MM.1S (cell line): ENCODE results near the gene DZIP1L.

Source experiments
- DNase-seq: peaks from one replicate; pipeline ENCODE4 v3.0.0-alpha.2; 2015
- H2AFZ ChIP-seq: fragments of 300-600 bp; sonication (generic); 2 replicates; pipeline ENCODE4 v1.6.0; 2016; ENCODE audit warnings: antibody characterized with exemption, low read length
- H3F3A ChIP-seq: fragments of 300-600 bp; sonication (generic); 2 replicates; pipeline ENCODE4 v1.6.1; 2016; ENCODE audit warnings: mild to moderate bottlenecking, antibody characterized with exemption, low read length, moderate library complexity, mixed read lengths; ENCODE audit not compliant: insufficient read depth
- H3K27ac ChIP-seq: fragments of 300-600 bp; sonication (generic); 2 replicates; pipeline ENCODE4 v1.5.1; 2016; ENCODE audit warnings: mild to moderate bottlenecking, low read length
- H3K27me3 ChIP-seq: fragments of 300-600 bp; sonication (generic); replicated peaks from 2 replicates; pipeline ENCODE4 v1.6.0; 2016; ENCODE audit warnings: low read length; ENCODE audit not compliant: insufficient read depth
- H3K36me3 ChIP-seq: fragments of 300-600 bp; sonication (generic); replicated peaks from 2 replicates; pipeline ENCODE4 v1.6.1; 2016; ENCODE audit warnings: mild to moderate bottlenecking, low read length, mixed read lengths; ENCODE audit not compliant: insufficient read depth
- H3K4me1 ChIP-seq: fragments of 300-600 bp; sonication (generic); 2 replicates; pipeline ENCODE4 v1.6.1; 2016; ENCODE audit warnings: low read length, mixed read lengths
- H3K4me2 ChIP-seq: fragments of 300-600 bp; sonication (generic); 2 replicates; pipeline ENCODE4 v1.6.0; 2016; ENCODE audit warnings: low read depth, low read length
- H3K4me3 ChIP-seq: fragments of 300-600 bp; sonication (generic); 2 replicates; pipeline ENCODE4 v1.5.1; 2016; ENCODE audit warnings: low read length, mixed read lengths
- H3K79me2 ChIP-seq: fragments of 300-600 bp; sonication (generic); 2 replicates; pipeline ENCODE4 v1.6.1; 2016; ENCODE audit warnings: mixed run types, low read length, mixed read lengths
- H3K9ac ChIP-seq: fragments of 300-600 bp; sonication (generic); 2 replicates; pipeline ENCODE4 v1.6.1; 2016; ENCODE audit warnings: low read length, mixed read lengths
- H3K9me2 ChIP-seq: fragments of 300-600 bp; sonication (generic); replicated peaks from 2 replicates; pipeline ENCODE4 v1.6.1; 2016; ENCODE audit warnings: mild to moderate bottlenecking, low read length, mixed read lengths; ENCODE audit not compliant: insufficient read depth
- H3K9me3 ChIP-seq: fragments of 300-600 bp; sonication (generic); replicated peaks from 2 replicates; pipeline ENCODE4 v1.6.1; 2016; ENCODE audit warnings: mild to moderate bottlenecking, low read length, mixed read lengths; ENCODE audit not compliant: insufficient read depth
- H4K20me1 ChIP-seq: fragments of 300-600 bp; sonication (generic); 2 replicates; pipeline ENCODE4 v1.6.1; 2016; ENCODE audit warnings: mild to moderate bottlenecking, low read length, moderate library complexity, mixed read lengths; ENCODE audit not compliant: insufficient read depth
- EZH2 ChIP-seq: fragments of 300-600 bp; sonication (generic); optimal IDR thresholded peaks from 2 replicates; pipeline ENCODE3; 2017; ENCODE audit warnings: low read depth, mild to moderate bottlenecking, antibody characterized with exemption, low read length, mixed read lengths
- EZH2phosphoT487 ChIP-seq: fragments of 300-600 bp; sonication (generic); IDR thresholded peaks from 2 replicates; pipeline ENCODE4 v1.6.1; 2018; ENCODE audit warnings: antibody characterized with exemption, low read length
- TF ChIP-seq, protein P1 (sequence below): fragments of 300-600 bp; sonication (generic); IDR thresholded peaks from 2 replicates; pipeline ENCODE4 v1.5.1; 2016; ENCODE audit warnings: antibody characterized with exemption, low read length, mixed read lengths

DZIP1L gene, protein sequence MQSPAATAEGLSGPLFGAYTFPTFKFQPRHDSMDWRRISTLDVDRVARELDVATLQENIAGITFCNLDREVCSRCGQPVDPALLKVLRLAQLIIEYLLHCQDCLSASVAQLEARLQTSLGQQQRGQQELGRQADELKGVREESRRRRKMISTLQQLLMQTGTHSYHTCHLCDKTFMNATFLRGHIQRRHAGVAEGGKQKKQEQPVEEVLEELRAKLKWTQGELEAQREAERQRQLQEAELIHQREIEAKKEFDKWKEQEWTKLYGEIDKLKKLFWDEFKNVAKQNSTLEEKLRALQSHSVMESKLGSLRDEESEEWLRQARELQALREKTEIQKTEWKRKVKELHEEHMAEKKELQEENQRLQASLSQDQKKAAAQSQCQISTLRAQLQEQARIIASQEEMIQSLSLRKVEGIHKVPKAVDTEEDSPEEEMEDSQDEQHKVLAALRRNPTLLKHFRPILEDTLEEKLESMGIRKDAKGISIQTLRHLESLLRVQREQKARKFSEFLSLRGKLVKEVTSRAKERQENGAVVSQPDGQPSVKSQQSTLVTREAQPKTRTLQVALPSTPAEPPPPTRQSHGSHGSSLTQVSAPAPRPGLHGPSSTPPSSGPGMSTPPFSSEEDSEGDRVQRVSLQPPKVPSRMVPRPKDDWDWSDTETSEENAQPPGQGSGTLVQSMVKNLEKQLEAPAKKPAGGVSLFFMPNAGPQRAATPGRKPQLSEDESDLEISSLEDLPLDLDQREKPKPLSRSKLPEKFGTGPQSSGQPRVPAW

DNA sequence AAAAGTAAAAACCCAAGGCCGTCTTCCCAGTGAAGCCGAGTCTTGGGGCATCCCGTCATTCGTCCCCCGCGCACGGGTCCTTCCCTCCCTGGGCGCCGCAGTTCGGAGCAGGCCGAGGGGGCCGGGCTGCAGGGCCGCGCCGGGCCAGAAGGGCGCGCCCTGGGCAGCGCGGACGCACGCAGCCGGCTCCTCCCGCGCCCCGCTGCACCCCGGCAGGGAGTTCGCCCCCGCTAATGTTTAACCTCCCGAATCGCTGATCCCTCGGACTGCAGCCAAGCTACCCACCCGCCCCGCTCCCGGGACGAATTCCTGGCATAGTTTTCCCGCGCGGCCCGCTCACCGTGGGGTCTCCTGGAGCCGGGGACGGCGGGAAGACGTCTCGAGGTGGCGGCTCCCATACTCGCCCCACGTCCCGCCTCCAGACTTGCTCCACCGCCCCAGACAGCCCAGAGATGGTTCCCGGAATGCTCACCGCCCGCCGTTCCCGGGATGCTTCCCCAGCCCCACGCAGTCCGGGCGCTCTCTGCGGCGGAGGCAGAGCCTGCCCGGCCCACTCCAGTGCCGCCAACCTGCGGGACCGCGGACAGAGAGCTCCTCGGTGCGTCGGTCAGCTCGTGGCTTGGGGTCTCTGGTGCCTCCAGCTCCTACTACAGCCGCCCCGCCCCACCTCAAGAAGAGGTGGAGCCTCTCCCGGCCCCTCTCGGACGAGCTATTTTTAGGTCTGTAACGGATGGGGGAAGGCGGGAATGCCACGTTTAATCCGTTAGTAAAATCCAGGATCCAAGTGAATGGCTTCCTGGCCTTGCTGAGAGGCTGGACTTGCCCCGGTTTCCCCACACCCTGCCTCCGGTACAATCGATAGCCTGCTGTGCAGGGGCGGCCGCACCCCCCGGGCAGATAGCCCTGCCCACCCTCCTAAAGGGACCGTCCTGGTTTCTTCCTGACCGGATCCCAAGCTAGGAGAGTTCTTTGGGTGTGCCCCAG is at the start of gene DZIP1L:
Gene DZIP1L, minus strand, starts transcription at position 621 of the 984 bp plus-strand sequence. CDS start 11,637 bp downstream, outside the sequence.
- H3K27me3 ChIP-seq: peaks cover 7% of the 10 kb centered on the region; the same call in 1 of the 2 replicates
- no peaks in the 10 kb centered on the region for H4K20me1 ChIP-seq
- H3K9me3 ChIP-seq: no peaks in the 10 kb centered on the region
- DNase-seq: peak; percentile 38
- H3K9ac ChIP-seq: peak within 1 kb of the TSS; percentile 57; the same call in 1 of the 2 replicates
- H3K27ac ChIP-seq: no peak within 1 kb of the TSS
- peak within 1 kb of the TSS; percentile 98 for H3K4me2 ChIP-seq
- no peaks in the 10 kb centered on the region for H3K79me2 ChIP-seq
- no peak for TF ChIP-seq EZH2
- TF ChIP-seq, protein P1, sequence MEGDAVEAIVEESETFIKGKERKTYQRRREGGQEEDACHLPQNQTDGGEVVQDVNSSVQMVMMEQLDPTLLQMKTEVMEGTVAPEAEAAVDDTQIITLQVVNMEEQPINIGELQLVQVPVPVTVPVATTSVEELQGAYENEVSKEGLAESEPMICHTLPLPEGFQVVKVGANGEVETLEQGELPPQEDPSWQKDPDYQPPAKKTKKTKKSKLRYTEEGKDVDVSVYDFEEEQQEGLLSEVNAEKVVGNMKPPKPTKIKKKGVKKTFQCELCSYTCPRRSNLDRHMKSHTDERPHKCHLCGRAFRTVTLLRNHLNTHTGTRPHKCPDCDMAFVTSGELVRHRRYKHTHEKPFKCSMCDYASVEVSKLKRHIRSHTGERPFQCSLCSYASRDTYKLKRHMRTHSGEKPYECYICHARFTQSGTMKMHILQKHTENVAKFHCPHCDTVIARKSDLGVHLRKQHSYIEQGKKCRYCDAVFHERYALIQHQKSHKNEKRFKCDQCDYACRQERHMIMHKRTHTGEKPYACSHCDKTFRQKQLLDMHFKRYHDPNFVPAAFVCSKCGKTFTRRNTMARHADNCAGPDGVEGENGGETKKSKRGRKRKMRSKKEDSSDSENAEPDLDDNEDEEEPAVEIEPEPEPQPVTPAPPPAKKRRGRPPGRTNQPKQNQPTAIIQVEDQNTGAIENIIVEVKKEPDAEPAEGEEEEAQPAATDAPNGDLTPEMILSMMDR: peak; percentile 55
- H3F3A ChIP-seq: no peaks in the 10 kb centered on the region
- H3K36me3 ChIP-seq: no peaks in the 10 kb centered on the region
- H3K4me3 ChIP-seq: peak within 1 kb of the TSS; percentile 86
- no peaks in the 10 kb centered on the region for H3K9me2 ChIP-seq
- H3K4me1 ChIP-seq: no peaks in the 10 kb centered on the region
- peak within 1 kb of the TSS; percentile 95 for H2AFZ ChIP-seq

DNA sequence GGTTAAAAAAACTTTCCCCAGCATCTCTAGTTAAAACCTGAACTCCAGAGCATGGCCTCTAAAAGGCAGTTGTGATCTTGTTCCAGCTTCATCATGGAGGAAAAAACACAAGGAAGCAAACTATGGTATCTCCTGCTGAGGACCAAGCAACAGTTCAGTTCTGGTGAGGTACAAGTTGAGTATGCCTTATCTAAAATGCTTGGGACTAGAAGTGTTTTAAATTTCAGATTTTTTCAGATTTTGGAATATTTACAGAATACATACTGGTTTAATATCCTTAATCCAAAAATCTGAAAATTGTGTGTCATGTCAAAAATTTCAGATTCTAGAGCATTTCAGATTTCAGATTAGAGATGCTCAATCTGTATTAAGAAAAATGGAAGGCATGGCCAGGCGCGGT is 49.7 kb upstream of the DZIP1L start:
- no peaks in the 10 kb centered on the region for H3K9me2 ChIP-seq
- H3K27ac ChIP-seq: no peak overlapping the region
- no peaks in the 10 kb centered on the region; the same call in 1 of the 2 replicates for H4K20me1 ChIP-seq
- H3F3A ChIP-seq: no peaks in the 10 kb centered on the region
- no peaks in the 10 kb centered on the region for H3K4me1 ChIP-seq
- DNase-seq: no peak
- no peaks in the 10 kb centered on the region for H3K27me3 ChIP-seq
- H2AFZ ChIP-seq: no peak overlapping the region
- no peak overlapping the region for H3K4me3 ChIP-seq
- H3K9me3 ChIP-seq: no peaks in the 10 kb centered on the region
- H3K79me2 ChIP-seq: no peaks in the 10 kb centered on the region
- no peak overlapping the region for H3K4me2 ChIP-seq
- no peaks in the 10 kb centered on the region; the same call in 1 of the 2 replicates for H3K36me3 ChIP-seq
- H3K9ac ChIP-seq: no peak overlapping the region
- TF ChIP-seq, protein P1: no peak
- TF ChIP-seq EZH2 (no peak), EZH2phosphoT487 (no peak)

DNA sequence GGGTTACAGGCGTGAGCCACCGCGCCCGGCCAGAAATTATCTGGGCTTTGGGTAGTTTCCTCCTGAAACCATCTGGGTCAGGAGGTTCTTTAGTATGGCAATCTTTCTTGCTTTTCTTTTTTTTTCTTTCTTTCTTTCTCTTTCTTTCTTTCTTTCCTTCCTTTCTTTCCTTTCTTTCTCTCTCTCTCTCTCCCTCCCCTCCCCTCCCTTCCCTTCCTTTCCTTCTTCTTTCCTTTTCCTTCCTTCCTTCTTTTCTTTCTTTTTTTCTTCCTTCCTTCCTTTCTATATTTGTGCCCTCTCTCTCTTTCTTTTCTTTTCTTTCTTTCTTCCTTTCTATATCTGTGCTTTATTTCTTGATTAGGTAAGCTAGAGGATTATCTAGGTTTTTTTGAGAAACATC is 42.3 kb upstream of the DZIP1L start:
- TF ChIP-seq EZH2phosphoT487 (no peak), EZH2 (no peak)
- TF ChIP-seq, protein P1: no peak
- Histone ChIP-seq H3K9ac (no peak overlapping the region), H3K36me3 (no peaks in the 10 kb centered on the region), H3K79me2 (no peaks in the 10 kb centered on the region), H3K9me3 (no peaks in the 10 kb centered on the region), H3K27ac (no peak overlapping the region), H3F3A (no peaks in the 10 kb centered on the region), H4K20me1 (no peaks in the 10 kb centered on the region), H3K27me3 (no peaks in the 10 kb centered on the region), H2AFZ (no peak overlapping the region), H3K4me2 (no peak overlapping the region), H3K4me3 (no peak overlapping the region), H3K9me2 (no peaks in the 10 kb centered on the region), H3K4me1 (no peaks in the 10 kb centered on the region)
- DNase-seq: no peak
